ENCODE measurements around the gene EGLN1.

DNA sequence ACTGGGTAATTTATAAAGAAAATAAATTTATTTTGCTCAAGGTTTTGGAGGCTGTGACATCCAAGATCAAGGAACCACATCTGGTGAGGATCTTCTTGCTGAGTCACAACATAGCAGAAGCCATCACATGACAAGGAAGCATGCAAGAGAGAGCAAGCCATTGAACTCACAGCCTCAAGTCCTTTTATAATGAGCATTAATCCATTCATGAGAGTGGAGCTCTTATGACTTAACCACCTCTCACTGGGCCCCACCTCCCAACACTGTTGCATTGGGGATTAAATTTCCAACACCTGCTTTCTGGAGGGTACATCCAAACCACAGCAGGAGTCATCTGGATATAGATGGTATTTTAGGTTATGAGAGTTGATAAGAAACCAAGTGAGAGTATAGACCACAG is 20.6 kb upstream of the EGLN1 start:
- TF ChIP-seq, protein P1, sequence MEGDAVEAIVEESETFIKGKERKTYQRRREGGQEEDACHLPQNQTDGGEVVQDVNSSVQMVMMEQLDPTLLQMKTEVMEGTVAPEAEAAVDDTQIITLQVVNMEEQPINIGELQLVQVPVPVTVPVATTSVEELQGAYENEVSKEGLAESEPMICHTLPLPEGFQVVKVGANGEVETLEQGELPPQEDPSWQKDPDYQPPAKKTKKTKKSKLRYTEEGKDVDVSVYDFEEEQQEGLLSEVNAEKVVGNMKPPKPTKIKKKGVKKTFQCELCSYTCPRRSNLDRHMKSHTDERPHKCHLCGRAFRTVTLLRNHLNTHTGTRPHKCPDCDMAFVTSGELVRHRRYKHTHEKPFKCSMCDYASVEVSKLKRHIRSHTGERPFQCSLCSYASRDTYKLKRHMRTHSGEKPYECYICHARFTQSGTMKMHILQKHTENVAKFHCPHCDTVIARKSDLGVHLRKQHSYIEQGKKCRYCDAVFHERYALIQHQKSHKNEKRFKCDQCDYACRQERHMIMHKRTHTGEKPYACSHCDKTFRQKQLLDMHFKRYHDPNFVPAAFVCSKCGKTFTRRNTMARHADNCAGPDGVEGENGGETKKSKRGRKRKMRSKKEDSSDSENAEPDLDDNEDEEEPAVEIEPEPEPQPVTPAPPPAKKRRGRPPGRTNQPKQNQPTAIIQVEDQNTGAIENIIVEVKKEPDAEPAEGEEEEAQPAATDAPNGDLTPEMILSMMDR (IDR thresholded peaks at IDR 0.05 in 2 of 3, conservative IDR thresholded peaks at IDR 0.05 in 1 of 3; ENCODE audit: borderline replicate concordance in 1 of 3, insufficient read depth in 1 of 3, low read depth in 2 of 3, low read length in 2 of 3): no peak
- TF ChIP-seq EZH2 (IDR thresholded peaks at IDR 0.05): no peak

Measured in HCT116 (cell line).